NCI-H128 (cell line): ENCODE data around the gene NACC2.

Source experiments
- DNase-seq: peaks from one replicate; lab custom pipeline; 2025; ENCODE audit not compliant: unreplicated experiment; lab: John Stamatoyannopoulos, UW

Gene NACC2

DNA sequence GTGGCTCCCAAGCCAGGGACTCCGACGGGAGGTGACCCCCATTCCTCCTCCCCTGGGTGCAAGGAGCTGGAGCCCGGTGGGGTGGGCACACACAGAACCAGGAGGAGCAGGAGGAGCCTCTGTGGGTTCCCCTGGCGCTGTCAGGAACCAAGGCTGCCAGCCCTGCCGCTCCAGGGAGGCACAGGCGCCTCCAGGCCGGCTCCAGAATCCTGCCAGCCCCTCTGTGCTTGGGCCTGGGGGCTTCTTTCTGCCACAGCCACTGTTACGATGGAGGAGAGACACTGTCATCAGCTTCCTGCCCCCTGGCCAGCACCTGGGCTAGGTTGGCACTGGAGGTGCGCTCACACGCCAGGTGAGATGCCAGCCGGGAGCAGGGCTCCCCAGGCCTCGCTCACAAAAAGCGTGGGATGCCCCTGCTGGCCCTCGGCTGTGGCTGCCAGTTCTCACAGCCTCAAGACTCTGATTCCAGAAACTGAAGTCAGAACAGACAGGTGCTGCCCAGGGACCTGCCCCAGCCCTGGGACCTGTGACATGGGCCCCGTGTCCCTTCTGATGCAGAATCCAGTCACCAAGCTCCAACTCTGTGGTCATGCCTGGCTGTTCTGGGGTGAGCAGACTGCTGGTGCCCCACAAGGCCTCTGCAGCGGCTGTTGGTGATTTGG is 96.5 kb downstream of the NACC2 start:
- no peak for DNase-seq

DNA sequence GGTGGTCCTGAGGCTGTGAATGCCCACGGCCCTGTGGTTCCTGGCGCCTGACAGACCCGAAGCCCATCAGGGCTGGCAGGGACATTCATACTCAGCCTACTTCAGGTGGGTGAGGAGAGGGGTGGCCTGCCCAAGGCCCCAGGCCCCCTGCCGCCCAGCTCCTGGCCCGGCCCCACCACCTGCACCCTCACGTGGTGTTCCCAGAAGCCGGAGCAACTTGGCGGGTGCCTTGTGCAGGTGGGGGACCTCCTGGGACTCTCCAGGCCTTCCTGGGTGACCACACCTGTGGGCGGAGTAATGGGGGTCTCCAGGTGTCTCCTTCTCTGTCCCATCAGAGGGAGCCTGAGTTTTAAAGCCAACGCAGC is 97.1 kb downstream of the NACC2 start:
- DNase-seq, result no peak

- DNase-seq, result no peak
These were observed 97.7 kb downstream of the NACC2 start for GRCh38 chr9:135997090-135998015.

GRCh38 chr9:135995816-135996215 is 99.3 kb downstream of the NACC2 start:
- no peak for DNase-seq

DNA sequence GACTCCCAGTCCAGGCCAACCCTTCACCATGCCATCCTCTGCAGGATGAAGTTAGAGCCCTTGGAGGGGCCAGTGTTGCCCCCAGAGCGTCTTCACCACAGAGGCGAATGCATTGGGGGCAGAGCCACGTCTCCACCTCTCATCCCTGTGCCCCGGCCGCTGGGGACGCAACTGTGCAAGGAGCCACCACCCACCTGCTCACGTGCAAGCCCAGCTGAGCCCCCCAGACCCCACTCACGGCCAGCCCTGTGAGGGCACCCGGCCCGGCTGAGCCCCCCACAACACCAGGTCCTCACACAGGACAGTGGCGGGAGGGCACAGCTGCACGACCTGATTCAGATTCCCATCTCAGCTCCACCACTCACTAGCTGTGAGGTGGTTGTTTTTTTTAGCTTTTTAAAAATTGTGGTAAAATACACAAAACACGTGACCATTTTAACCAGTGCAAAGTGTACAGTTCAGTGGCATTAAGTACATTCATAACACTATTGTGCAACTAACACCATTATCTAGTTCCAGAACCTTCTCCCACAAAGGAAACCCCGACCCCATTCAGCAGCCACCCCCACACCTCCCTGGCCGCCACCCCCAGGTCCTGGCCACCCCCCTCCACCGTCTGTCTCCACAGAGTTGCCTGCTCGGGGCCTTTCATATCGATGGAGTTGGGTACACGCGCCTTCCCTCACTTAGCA is 100.4 kb downstream of the NACC2 start:
- no peak for DNase-seq

- DNase-seq, result no peak
These were observed 101.2 kb downstream of the NACC2 start for GRCh38 chr9:135993765-135994500.

- DNase-seq, result no peak
These were observed 101.7 kb downstream of the NACC2 start for GRCh38 chr9:135993409-135993742.

DNA sequence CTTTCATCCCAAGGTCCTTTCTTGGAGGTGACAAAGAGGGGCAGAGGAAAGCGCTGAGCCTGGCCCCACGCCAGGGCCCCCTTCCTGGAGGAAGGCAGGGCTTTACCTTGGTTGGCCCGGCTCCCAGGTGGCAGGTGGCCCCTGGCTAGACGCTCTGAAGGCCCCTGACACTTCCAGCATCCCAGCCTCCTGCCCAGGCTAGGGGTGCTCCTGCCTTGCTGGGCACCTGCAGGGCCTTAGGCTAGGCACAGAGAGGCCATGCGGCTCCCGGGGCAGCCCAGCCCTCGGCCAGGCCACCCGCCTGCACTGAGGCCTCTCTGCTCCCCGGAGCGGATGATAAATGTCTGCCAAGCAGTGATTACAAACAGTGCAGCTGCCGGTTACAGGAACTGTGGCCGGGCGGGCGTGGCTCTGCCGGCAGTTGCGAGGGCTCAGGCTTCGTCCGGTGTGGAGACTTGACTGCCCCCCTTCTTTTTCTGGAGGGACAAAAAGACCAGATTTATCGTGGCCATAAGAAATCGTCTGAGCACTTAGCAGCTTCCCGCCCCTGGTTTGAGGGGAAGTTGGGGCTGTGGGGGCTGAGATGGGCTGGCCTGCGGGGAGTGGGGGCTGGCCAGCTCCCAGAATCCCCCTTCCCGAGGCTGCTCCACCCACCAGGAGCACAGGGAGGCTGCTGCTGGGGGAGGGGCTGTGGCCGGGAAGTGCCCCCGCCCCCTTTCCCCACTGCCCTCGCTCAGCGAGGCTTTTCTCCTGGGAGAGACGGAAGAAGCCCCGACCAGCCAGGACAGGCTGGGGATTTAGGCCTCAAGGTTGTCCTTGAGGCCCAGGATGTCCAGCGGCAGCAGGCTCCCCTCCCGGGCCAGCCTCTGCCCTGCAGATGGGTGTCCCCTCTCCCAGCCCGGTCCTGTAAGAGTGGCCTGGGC is 102.3 kb downstream of the NACC2 start:
- DNase-seq, result no peak

DNA sequence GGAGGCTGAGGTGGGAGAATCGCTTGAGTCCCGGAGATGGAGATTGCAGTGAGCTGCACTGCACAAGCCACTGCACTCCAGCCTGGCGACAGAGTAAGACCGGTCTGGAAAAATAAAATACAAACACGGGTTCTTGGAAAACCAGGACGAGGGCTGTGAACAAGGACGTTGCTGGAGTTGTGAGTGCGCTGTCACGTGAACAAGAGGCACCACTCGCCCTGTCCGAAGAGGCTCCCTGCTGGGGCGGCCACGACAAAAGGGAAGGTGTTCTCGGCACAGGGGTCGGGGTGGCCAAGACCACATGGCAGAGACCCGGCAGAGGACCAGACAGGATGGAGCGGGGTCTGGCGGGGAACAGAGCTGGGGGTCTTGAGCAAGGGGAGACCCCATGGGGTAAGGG is 103.3 kb downstream of the NACC2 start:
- no peak for DNase-seq

DNA sequence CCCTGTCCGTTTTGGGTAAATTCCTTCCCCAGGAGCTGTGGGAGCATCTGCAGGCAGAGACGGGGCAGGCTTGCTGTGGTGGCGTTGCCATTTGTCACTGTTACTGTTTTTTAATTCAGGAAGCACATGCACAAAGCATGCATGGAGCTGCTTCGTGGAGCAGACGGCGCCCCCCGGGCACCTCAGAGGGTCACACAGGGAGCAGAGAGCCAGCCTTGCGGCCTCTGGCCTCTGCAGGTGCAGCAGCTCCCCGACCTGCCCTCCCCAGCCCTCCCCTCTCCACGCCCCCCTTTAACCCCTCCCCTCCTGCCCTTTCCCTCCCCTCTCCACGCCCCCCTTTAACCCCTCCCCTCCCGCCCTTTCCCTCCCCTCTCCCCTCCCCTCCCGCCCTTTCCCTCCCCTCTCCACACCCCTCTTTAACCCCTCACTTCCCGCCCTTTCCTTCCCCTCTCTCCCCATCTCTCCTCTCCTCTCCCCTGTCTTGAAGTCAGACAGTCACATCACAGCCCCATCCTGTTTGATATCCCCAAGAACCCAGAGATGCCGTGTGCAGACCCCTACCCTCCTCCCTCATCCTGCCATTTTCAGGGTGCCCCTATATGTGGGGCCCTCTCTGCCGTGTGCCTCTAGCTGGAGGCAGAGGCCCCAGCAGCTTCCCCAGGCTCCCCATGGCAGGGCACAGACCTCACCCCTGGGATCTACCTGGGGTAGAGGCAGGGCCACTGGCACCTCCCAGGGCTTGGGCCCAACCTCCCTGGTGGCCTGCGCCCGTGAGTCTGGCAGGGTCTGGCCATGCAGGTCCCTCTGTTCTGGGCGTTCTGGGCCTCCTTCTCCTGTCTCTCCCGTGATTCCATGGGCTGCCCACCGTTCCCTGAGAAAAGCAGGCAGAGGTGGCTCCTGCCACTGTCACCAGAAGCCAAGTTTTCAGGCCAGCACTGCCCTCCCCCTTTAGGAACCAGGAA is 104.3 kb downstream of the NACC2 start:
- no peak for DNase-seq

GRCh38 chr9:135989722-135990467 is 105.2 kb downstream of the NACC2 start:
- DNase-seq, result no peak

- no peak for DNase-seq
These were observed 105.9 kb downstream of the NACC2 start for GRCh38 chr9:135989157-135989556.

DNA sequence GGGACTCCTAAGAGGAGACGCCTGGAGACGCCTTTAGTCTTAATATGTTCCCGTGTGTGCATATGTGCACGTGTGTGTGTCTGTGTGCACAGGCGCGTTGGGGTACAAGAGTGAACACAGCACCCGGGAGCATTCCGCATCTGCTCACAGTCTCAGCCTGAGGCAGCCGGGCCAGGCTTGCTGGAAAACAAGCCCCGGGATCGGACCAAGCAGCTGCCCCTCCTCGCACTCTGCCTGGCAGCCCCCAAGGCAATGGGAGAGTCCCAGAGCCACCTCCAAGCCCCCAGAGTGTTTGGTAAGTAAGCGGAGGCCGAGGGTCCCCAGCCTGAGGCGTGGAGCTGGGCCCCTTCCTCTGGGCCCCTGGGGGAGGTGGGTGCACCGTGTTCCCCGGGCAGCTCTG is 106.6 kb downstream of the NACC2 start:
- DNase-seq, result no peak

GRCh38 chr9:135987838-135988404 is 107.2 kb downstream of the NACC2 start:
- DNase-seq, result no peak

- DNase-seq, result no peak
These were observed 108.5 kb downstream of the NACC2 start for GRCh38 chr9:135986605-135987004.

GRCh38 chr9:135985889-135986288 is 109.2 kb downstream of the NACC2 start:
- no peak for DNase-seq

GRCh38 chr9:135985459-135985774 is 109.7 kb downstream of the NACC2 start:
- no peak for DNase-seq

- DNase-seq, result no peak
These were observed 110.9 kb downstream of the NACC2 start for GRCh38 chr9:135984072-135984710.
